WI38 (cell line): Measurements from ENCODE around the gene SLX4IP.
A peak's percentile ranks its signal among the peaks of the same experiment; 100 is the strongest.
"Not testable (repeated sequence)": the region's sequence is repeated elsewhere in the genome, so short reads cannot be mapped to it uniquely, and the experiment has no call there.

Experiments
- H3K4me3 ChIP-seq: 2 replicates; pipeline ENCODE4 v1.5.1; 2011; ENCODE audit warnings: low read depth, mild to moderate bottlenecking, control low read depth, low read length
- TF ChIP-seq, protein P1 (sequence below): IDR thresholded peaks from 2 replicates; pipeline ENCODE4 v1.5.1; 2012; ENCODE audit warnings: low read depth, mild to moderate bottlenecking, control low read depth, low read length

Gene SLX4IP

GRCh38 chr20:10611357-10611756 is 176.3 kb downstream of the SLX4IP start:
- no peak overlapping the region for H3K4me3 ChIP-seq
- TF ChIP-seq, protein P1, sequence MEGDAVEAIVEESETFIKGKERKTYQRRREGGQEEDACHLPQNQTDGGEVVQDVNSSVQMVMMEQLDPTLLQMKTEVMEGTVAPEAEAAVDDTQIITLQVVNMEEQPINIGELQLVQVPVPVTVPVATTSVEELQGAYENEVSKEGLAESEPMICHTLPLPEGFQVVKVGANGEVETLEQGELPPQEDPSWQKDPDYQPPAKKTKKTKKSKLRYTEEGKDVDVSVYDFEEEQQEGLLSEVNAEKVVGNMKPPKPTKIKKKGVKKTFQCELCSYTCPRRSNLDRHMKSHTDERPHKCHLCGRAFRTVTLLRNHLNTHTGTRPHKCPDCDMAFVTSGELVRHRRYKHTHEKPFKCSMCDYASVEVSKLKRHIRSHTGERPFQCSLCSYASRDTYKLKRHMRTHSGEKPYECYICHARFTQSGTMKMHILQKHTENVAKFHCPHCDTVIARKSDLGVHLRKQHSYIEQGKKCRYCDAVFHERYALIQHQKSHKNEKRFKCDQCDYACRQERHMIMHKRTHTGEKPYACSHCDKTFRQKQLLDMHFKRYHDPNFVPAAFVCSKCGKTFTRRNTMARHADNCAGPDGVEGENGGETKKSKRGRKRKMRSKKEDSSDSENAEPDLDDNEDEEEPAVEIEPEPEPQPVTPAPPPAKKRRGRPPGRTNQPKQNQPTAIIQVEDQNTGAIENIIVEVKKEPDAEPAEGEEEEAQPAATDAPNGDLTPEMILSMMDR = peak; percentile 60

GRCh38 chr20:10613426-10613825 is 178.3 kb downstream of the SLX4IP start:
- H3K4me3 ChIP-seq = not testable (repeated sequence)

DNA sequence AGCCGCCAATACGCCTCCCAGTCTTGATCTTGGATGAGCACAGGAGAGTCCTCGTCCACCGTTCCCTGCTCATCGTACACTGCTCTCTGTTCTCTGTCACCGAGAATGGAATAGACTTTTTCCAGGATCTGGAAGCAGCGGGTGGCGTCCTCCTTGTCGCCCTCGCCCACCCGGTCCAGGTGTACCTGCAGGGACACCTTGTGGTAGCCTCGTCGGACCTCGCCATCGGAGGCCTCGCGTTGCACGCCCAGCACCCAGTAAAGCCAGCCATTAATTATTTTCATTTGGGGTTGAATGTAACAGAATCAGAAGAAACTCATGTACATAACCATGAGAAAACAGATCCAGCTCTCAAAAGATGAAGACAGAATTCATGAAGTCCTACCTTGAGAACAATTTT is 178.8 kb downstream of the SLX4IP start:
- TF ChIP-seq, protein P1 = no peak
- H3K4me3 ChIP-seq = no peak overlapping the region

- H3K4me3 ChIP-seq = no peak overlapping the region
- TF ChIP-seq, protein P1 = no peak
Observed at GRCh38 chr20:10616212-10616611, 181.1 kb downstream of the SLX4IP start.

DNA sequence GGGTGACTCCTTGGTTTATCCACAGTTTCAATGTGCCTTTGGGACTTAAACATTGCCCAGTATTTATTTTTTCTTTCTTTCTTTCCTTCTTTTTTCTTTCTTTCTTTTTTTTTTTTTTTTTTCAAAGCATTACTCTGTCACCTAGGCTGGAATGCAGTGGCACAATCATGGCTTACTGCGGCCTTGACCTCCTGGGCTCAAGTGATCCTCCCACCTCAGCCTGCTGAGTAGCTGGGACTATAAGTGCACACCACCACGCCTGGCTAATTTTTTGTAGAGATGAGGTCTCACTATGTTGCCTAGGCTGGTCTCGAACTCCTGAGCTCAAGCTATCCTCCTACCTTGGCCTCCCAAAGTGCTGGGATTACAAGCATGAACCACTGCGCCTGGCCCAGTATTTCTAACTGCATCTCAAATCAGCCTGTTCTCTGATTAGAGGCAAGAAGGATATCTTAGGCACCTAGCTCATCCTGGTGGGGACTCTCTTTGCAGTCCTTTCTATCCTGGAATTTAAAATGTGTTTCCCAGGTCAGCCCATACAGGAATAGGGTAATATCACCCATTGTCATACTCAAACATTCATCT is 182.5 kb downstream of the SLX4IP start:
- H3K4me3 ChIP-seq = not testable (repeated sequence)

GRCh38 chr20:10618611-10619245 is 183.6 kb downstream of the SLX4IP start:
- no peak overlapping the region for H3K4me3 ChIP-seq
- TF ChIP-seq, protein P1 = no peak

DNA sequence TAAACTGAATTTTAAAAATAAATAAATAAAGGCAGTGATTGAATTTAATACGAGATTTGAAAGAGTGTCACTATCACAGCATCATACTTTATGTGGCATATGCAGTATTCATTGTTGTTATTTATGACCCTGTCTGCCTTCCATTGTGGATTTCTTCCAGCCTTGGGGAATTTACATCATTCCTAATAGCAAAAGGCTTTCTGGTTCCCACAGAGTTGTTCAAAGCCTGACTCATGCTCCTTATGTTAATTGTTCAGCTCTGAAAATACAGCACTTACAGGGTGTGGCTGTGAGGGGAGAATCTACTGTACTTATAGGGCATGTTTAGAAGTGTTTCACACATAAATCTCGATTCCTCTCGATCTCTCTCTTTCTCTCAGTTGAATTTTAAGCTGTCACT is 184.3 kb downstream of the SLX4IP start:
- TF ChIP-seq, protein P1 = no peak
- H3K4me3 ChIP-seq = no peak overlapping the region

- TF ChIP-seq, protein P1 = no peak
Observed at GRCh38 chr20:10621149-10621548, 186.0 kb downstream of the SLX4IP start.

More at GRCh38 chr20:10621149-10621548, 186.0 kb downstream of the SLX4IP start:
- no peak overlapping the region for H3K4me3 ChIP-seq
